ENCODE results near the gene SEH1L.
"Not testable (repeated sequence)": the region's sequence is repeated elsewhere in the genome, so short reads cannot be mapped to it uniquely, and the experiment has no call there.

The SEH1L gene

GRCh38 chr18:12995952-12996477 lies 48.2 kb downstream of the SEH1L start:
- DNase-seq (ENCODE audit: low read depth in 2 of 2), result no peak

GRCh38 chr18:12996661-12997292 lies 49.0 kb downstream of the SEH1L start:
- no peak for DNase-seq (ENCODE audit: low read depth in 2 of 2)

- DNase-seq (ENCODE audit: low read depth in 2 of 2), result not testable (repeated sequence)
Measured at GRCh38 chr18:12997330-12997729, 49.5 kb downstream of the SEH1L start.

GRCh38 chr18:12998332-12999060 lies 50.7 kb downstream of the SEH1L start:
- no peak for DNase-seq (ENCODE audit: low read depth in 2 of 2)

- no peak for DNase-seq (ENCODE audit: low read depth in 2 of 2)
Measured at GRCh38 chr18:13003466-13003896, 55.7 kb downstream of the SEH1L start.

- DNase-seq (ENCODE audit: low read depth in 2 of 2), result no peak
Measured at GRCh38 chr18:13004396-13004795, 56.6 kb downstream of the SEH1L start.

- DNase-seq (ENCODE audit: low read depth in 2 of 2), result no peak
Measured at GRCh38 chr18:13005289-13005688, 57.5 kb downstream of the SEH1L start.

GRCh38 chr18:13006531-13007247 lies 58.9 kb downstream of the SEH1L start:
- DNase-seq (ENCODE audit: low read depth in 2 of 2), result no peak

GRCh38 chr18:13007248-13007560 lies 59.4 kb downstream of the SEH1L start:
- no peak for DNase-seq (ENCODE audit: low read depth in 2 of 2)

GRCh38 chr18:13011719-13012118 lies 63.9 kb downstream of the SEH1L start:
- no peak for DNase-seq (ENCODE audit: low read depth in 2 of 2)

GRCh38 chr18:13014232-13014631 lies 66.4 kb downstream of the SEH1L start:
- DNase-seq (ENCODE audit: low read depth in 2 of 2), result no peak

GRCh38 chr18:13014818-13015217 lies 67.0 kb downstream of the SEH1L start:
- no peak for DNase-seq (ENCODE audit: low read depth in 2 of 2)

- no peak for DNase-seq (ENCODE audit: low read depth in 2 of 2)
Measured at GRCh38 chr18:13017247-13017875, 69.5 kb downstream of the SEH1L start.

GRCh38 chr18:13018374-13018773 lies 70.6 kb downstream of the SEH1L start:
- no peak for DNase-seq (ENCODE audit: low read depth in 2 of 2)

- no peak for DNase-seq (ENCODE audit: low read depth in 2 of 2)
Measured at GRCh38 chr18:13019301-13019700, 71.5 kb downstream of the SEH1L start.

- DNase-seq (ENCODE audit: low read depth in 2 of 2), result no peak
Measured at GRCh38 chr18:13022644-13023043, 74.8 kb downstream of the SEH1L start.

GRCh38 chr18:13025233-13025632 lies 77.4 kb downstream of the SEH1L start:
- no peak for DNase-seq (ENCODE audit: low read depth in 2 of 2)

GRCh38 chr18:13026583-13027270 lies 78.9 kb downstream of the SEH1L start:
- no peak for DNase-seq (ENCODE audit: low read depth in 2 of 2)

- no peak for DNase-seq (ENCODE audit: low read depth in 2 of 2)
Measured at GRCh38 chr18:13028869-13029268, 81.1 kb downstream of the SEH1L start.

- DNase-seq (ENCODE audit: low read depth in 2 of 2), result no peak
Measured at GRCh38 chr18:13032173-13032572, 84.4 kb downstream of the SEH1L start.

GRCh38 chr18:13035249-13035914 lies 87.6 kb downstream of the SEH1L start:
- no peak for DNase-seq (ENCODE audit: low read depth in 2 of 2)

Data from stimulated activated CD8-positive, alpha-beta memory T cell treated with anti-CD3 and anti-CD28 coated beads, Interleukin-15, amount 100 ng/mL, for 48 hours (primary cell).